B cell (primary cell): ENCODE results near the gene DLK1. TPM values are rescaled to one million over a fixed set of nuclear protein-coding genes. Genes with fewer than 3 reads are reported as not detected.

Experiments used
- ATAC-seq: fragments of 200-7000 bp; cut with Tn5 transposase; one replicate; pipeline ENCODE4 v1.10.0; 2021; ENCODE audit warnings: low read depth, mild to moderate bottlenecking, moderate number of reproducible peaks, moderate library complexity
- CTCF ChIA-PET: fragments of 350-600 bp; sonication (Branson Sonifier 250); formaldehyde crosslinking; loops from one replicate; lab custom pipeline; 2021; ENCODE audit warnings: antibody characterized with exemption, inconsistent platforms; lab: Charles Lee
- POLR2A ChIA-PET: fragments of 350-600 bp; sonication (Branson Sonifier 250); formaldehyde crosslinking; loops from one replicate; lab custom pipeline; 2021; ENCODE audit warnings: antibody characterized with exemption; lab: Charles Lee
- DNase-seq: peaks from one replicate; pipeline ENCODE4 v3.0.0; 2013
- H2AFZ ChIP-seq: 2 replicates; pipeline ENCODE4 v1.6.1; 2012; ENCODE audit warnings: mild to moderate bottlenecking, low read depth, low read length; ENCODE audit not compliant: insufficient read depth, poor library complexity, severe bottlenecking
- H3K27ac ChIP-seq, 2 donors: 1 replicate in 1 of 2; 2 replicates in 1 of 2; pipeline ENCODE4 v1.5.1; 2012 to 2013; ENCODE audit warnings: low read length in 2 of 2, mild to moderate bottlenecking in 2 of 2, moderate library complexity in 1 of 2
- H3K27me3 ChIP-seq, 4 experiments: fragments of 200-600 bp in 1 of 4; sonication (generic) in 1 of 4; replicated peaks in 1 of 4; 1 replicate in 2 of 4; 2 replicates in 2 of 4; pipeline versions ENCODE4 v1.6.1 to v1.7.0; 2013 to 2016; ENCODE audit warnings: low read length in 3 of 4, mild to moderate bottlenecking in 2 of 4, mixed read lengths in 1 of 4, moderate library complexity in 1 of 4; ENCODE audit not compliant: insufficient read depth in 4 of 4, control insufficient read depth in 3 of 4; ENCODE audit errors: control extremely low read depth in 1 of 4
- H3K36me3 ChIP-seq, 2 experiments: replicated peaks in 1 of 2; 1 replicate in 1 of 2; 2 replicates in 1 of 2; pipeline versions ENCODE4 v1.6.1 to v1.7.1; 2013; ENCODE audit warnings: low read length in 1 of 2; ENCODE audit not compliant: insufficient read depth in 2 of 2, control insufficient read depth in 1 of 2; ENCODE audit errors: control extremely low read depth in 1 of 2, extremely low read depth in 1 of 2
- H3K4me1 ChIP-seq, 2 donors: fragments of 200-600 bp in 1 of 2; sonication (generic) in 1 of 2; 1 replicate in 1 of 2; 2 replicates in 1 of 2; pipeline versions ENCODE4 v1.5.1 to v1.6.1; 2013 to 2017; ENCODE audit warnings: low read length in 2 of 2; ENCODE audit not compliant: control insufficient read depth in 2 of 2, insufficient read depth in 2 of 2
- H3K4me2 ChIP-seq: replicated peaks from 2 replicates; pipeline ENCODE3; 2012; ENCODE audit warnings: mild to moderate bottlenecking, low read depth, low read length; ENCODE audit not compliant: poor library complexity, severe bottlenecking
- H3K4me3 ChIP-seq, 5 experiments: fragments of 200-600 bp in 1 of 5; sonication (generic) in 1 of 5; 1 replicate in 3 of 5; 2 replicates in 2 of 5; pipeline versions ENCODE4 v1.5.1 to v1.7.0; 2011 to 2016; ENCODE audit warnings: low read length in 4 of 5, mild to moderate bottlenecking in 4 of 5, low read depth in 2 of 5, control low read depth in 1 of 5, moderate library complexity in 1 of 5; ENCODE audit not compliant: insufficient read depth in 1 of 5; ENCODE audit errors: control extremely low read depth in 1 of 5, extremely low read depth in 1 of 5
- H3K79me2 ChIP-seq: fragments of 200-600 bp; sonication (generic); one replicate; pipeline ENCODE4 v1.6.0; 2016; ENCODE audit warnings: low read length; ENCODE audit not compliant: control insufficient read depth, insufficient read depth
- H3K9ac ChIP-seq: fragments of 200-600 bp; sonication (generic); 2 replicates; pipeline ENCODE4 v1.6.1; 2017; ENCODE audit warnings: mild to moderate bottlenecking, low read length, moderate library complexity
- H3K9me3 ChIP-seq, 3 donors: one replicate each; pipeline versions ENCODE4 v1.6.1 to v1.7.1; 2013; ENCODE audit warnings: low read length in 2 of 3; ENCODE audit not compliant: control insufficient read depth in 2 of 3, insufficient read depth in 1 of 3; ENCODE audit errors: control extremely low read depth in 1 of 3
- H4K20me1 ChIP-seq: 2 replicates; pipeline ENCODE4 v1.6.0; 2012; ENCODE audit warnings: mild to moderate bottlenecking, low read length; ENCODE audit not compliant: insufficient read depth, control insufficient read depth, poor library complexity, severe bottlenecking
- H3K27ac Mint-ChIP-seq: one replicate; pipeline ENCODE4 v1.8.0; 2021; ENCODE audit warnings: mixed read lengths
- H3K27me3 Mint-ChIP-seq: one replicate; pipeline ENCODE4 v1.8.0; 2021; ENCODE audit warnings: mixed read lengths
- H3K4me1 Mint-ChIP-seq: one replicate; pipeline ENCODE4 v1.8.0; 2021; ENCODE audit warnings: mixed read lengths
- H3K4me3 Mint-ChIP-seq: one replicate; pipeline ENCODE4 v1.8.0; 2021; ENCODE audit warnings: mixed read lengths
- H3K9me3 Mint-ChIP-seq: one replicate; pipeline ENCODE4 v1.8.0; 2022; ENCODE audit warnings: mixed read lengths; ENCODE audit not compliant: insufficient read depth
- CTCF ChIP-seq: fragments of 200-600 bp; IDR thresholded peaks from one replicate; pipeline ENCODE4 v1.8.0; 2022; ENCODE audit warnings: antibody characterized with exemption, mild to moderate bottlenecking
- EZH2 ChIP-seq: IDR thresholded peaks from 2 replicates; pipeline ENCODE4 v1.6.1; 2012; ENCODE audit warnings: borderline replicate concordance, low read depth, mild to moderate bottlenecking, moderate library complexity, low read length; ENCODE audit not compliant: insufficient read depth, poor library complexity, severe bottlenecking
- WGBS: methylation state at CpG from one replicate; pipeline ENCODE4 v1.1.5; 2013; ENCODE audit warnings: missing lambda C conversion rate; ENCODE audit not compliant: insufficient coverage; 5-methylcytosine and 5-hydroxymethylcytosine counted together
- intact Hi-C: fragments of 100-400 bp; cut with micrococcal nuclease; formaldehyde crosslinking; loops from one replicate; pipeline ENCODE4 v1.10.0; 2022
- polyA plus RNA-seq: library from polyadenylated mRNA; depleted of rRNA; stranded (reverse); fragments of >200 nt; gene quantifications from 2 replicates; pipeline ENCODE4 v1.2.3, GENCODE V29; 2012
- total RNA-seq, 2 donors: library from RNA; stranded (reverse); fragments of 120-200 nt in 1 of 2; gene quantifications; 1 replicate in 1 of 2; 2 replicates in 1 of 2; pipeline versions ENCODE4 v1.2.3 to v1.2.4, GENCODE V29; 2013 to 2022

Gene DLK1
- total and polyA plus RNA-seq, 2 donors (not counting 1 experiment from before 2014, with no cell fraction given), result not detected

GRCh38 chr14:100786576-100787219 lies 60.0 kb downstream of the DLK1 start:
- ChIA-PET CTCF (no interaction called here), POLR2A (no interaction called here)
- H3K79me2 ChIP-seq, result no peaks in the 10 kb centered on the region
- intact Hi-C loops, result no loop called here
- H3K4me1 Mint-ChIP-seq, result no peaks in the 10 kb centered on the region
- no peak overlapping the region for H2AFZ ChIP-seq
- no peaks in the 10 kb centered on the region for H3K27me3 Mint-ChIP-seq
- no peaks in the 10 kb centered on the region for H3K27me3 ChIP-seq
- no peak overlapping the region for H3K4me3 Mint-ChIP-seq
- H3K9me3 Mint-ChIP-seq, result no peaks in the 10 kb centered on the region
- WGBS, result 78% methylated on average over 6 of the region's 11 CpGs
- ATAC-seq, result no peak
- no peak overlapping the region for H3K4me2 ChIP-seq
- no peak overlapping the region for H3K27ac ChIP-seq
- no peak overlapping the region for H3K4me3 ChIP-seq
- no peak overlapping the region for H3K27ac Mint-ChIP-seq
- TF ChIP-seq CTCF, result no peak
- no peak for TF ChIP-seq EZH2
- DNase-seq, result no peak
- no peaks in the 10 kb centered on the region for H3K36me3 ChIP-seq
- no peaks in the 10 kb centered on the region for H4K20me1 ChIP-seq
- no peak overlapping the region for H3K9ac ChIP-seq
- H3K4me1 ChIP-seq, result no peaks in the 10 kb centered on the region
- H3K9me3 ChIP-seq, result peaks cover 0 to 4% (median 0%) of the 10 kb centered on the region in 3 donors

- H3K4me1 Mint-ChIP-seq, result no peaks in the 10 kb centered on the region
- H3K4me3 Mint-ChIP-seq, result no peak overlapping the region
- CTCF ChIA-PET, result no interaction called here
- Histone ChIP-seq H3K4me3 (no peak overlapping the region), H3K4me2 (no peak overlapping the region), H3K36me3 (no peaks in the 10 kb centered on the region), H4K20me1 (no peaks in the 10 kb centered on the region), H3K79me2 (no peaks in the 10 kb centered on the region), H3K4me1 (no peaks in the 10 kb centered on the region), H3K27me3 (no peaks in the 10 kb centered on the region), H3K9ac (no peak overlapping the region), H3K27ac (no peak overlapping the region), H2AFZ (no peak overlapping the region), H3K9me3 (peaks cover 0 to 4% (median 0%) of the 10 kb centered on the region in 3 donors)
- TF ChIP-seq EZH2, result no peak
- no peaks in the 10 kb centered on the region for H3K9me3 Mint-ChIP-seq
- no peak overlapping the region for H3K27ac Mint-ChIP-seq
- POLR2A ChIA-PET, result no interaction called here
- DNase-seq (no peak), ATAC-seq (no peak)
- H3K27me3 Mint-ChIP-seq, result peaks cover 4% of the 10 kb centered on the region
- intact Hi-C loops, result no loop called here
- WGBS, result 97% methylated on average over 14 of the region's 14 CpGs
Observed at GRCh38 chr14:100787659-100788058, 61.0 kb downstream of the DLK1 start.

Other genes starting within 250 kb of the DLK1 start
- not detected in 2 replicates for gene BEGAIN, start 139.5 kb upstream of the DLK1 start, total RNA-seq
- gene BEGAIN, start 139.5 kb upstream of the DLK1 start, polyA plus RNA-seq, result 0.32 and 4.9 TPM in 2 replicates
- not detected in 2 replicates for gene MEG3, start 99.2 kb downstream of the DLK1 start, total RNA-seq
- 0.06 and 0.13 TPM in 2 replicates for gene MEG3, start 99.2 kb downstream of the DLK1 start, polyA plus RNA-seq
- gene RTL1, start 176.8 kb downstream of the DLK1 start, total RNA-seq, result not detected in 2 replicates
- not detected in 2 replicates for gene RTL1, start 176.8 kb downstream of the DLK1 start, polyA plus RNA-seq